ENCODE data around the gene POF1B.
"Not testable (repeated sequence)": the region's sequence is repeated elsewhere in the genome, so short reads cannot be mapped to it uniquely, and the experiment has no call there.

DNA sequence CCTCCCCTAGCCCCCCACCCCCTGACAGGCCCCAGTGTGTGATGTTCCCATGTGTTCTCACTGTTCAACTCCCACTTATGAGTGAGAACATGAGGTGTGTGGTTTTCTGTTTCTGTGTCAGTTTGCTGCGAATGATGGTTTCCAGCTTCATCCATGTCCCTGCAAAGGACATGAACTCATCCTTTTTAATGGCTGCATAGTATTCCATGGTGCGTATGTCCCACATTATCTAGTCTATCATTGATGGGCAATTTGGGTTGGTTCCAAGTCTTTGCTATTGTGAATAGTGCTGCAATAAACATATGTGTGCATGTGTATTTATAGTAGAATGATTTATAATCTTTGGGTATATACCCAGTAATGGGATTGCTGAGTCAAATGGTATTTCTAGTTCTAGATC is 68.1 kb downstream of the POF1B start:
- not testable (repeated sequence) for TF ChIP-seq POLR2A, SPI1, POLR2AphosphoS5 (IDR thresholded peaks at IDR 0.05; ENCODE audit: low read depth, low read length)
